Activated T-cell treated with anti-CD3 and anti-CD28 coated beads, Interleukin-2, amount 50 U/mL, for 24 hours (primary cell): ENCODE measurements around the gene KCNE5.
"Not testable (repeated sequence)": the region's sequence is repeated elsewhere in the genome, so short reads cannot be mapped to it uniquely, and the experiment has no call there.

Experiments used
- DNase-seq: peaks from one replicate; pipeline ENCODE4 v3.0.0-alpha.2; 2020
- H3K27ac Mint-ChIP-seq: 2 replicates; pipeline ENCODE4 v1.8.0; 2020; ENCODE audit warnings: mild to moderate bottlenecking, mixed read lengths
- H3K27me3 Mint-ChIP-seq: 2 replicates; pipeline ENCODE4 v1.8.0; 2020; ENCODE audit warnings: mixed read lengths
- H3K36me3 Mint-ChIP-seq: 2 replicates; pipeline ENCODE4 v1.8.0; 2020; ENCODE audit warnings: low read depth, mixed read lengths
- H3K4me1 Mint-ChIP-seq: 2 replicates; pipeline ENCODE4 v1.8.0; 2020; ENCODE audit warnings: low read depth, mixed read lengths
- H3K4me3 Mint-ChIP-seq: 2 replicates; pipeline ENCODE4 v1.8.0; 2020; ENCODE audit warnings: mild to moderate bottlenecking, moderate library complexity, mixed read lengths
- H3K9me3 Mint-ChIP-seq: 2 replicates; pipeline ENCODE4 v1.8.0; 2020; ENCODE audit warnings: mixed read lengths

The KCNE5 gene

GRCh38 chrX:109635146-109635545 is 10.2 kb upstream of the KCNE5 start:
- H3K27ac Mint-ChIP-seq: no peak overlapping the region
- H3K27me3 Mint-ChIP-seq: peaks cover 32% of the 10 kb centered on the region
- H3K4me1 Mint-ChIP-seq: no peaks in the 10 kb centered on the region
- no peaks in the 10 kb centered on the region for H3K9me3 Mint-ChIP-seq
- DNase-seq: no peak
- H3K36me3 Mint-ChIP-seq: peaks cover 17% of the 10 kb centered on the region
- no peak overlapping the region for H3K4me3 Mint-ChIP-seq

GRCh38 chrX:109632906-109633504 is 8.0 kb upstream of the KCNE5 start:
- DNase-seq: no peak
- Mint-ChIP-seq H3K27ac (no peak overlapping the region), H3K9me3 (no peaks in the 10 kb centered on the region)

GRCh38 chrX:109629310-109629709 is 4.3 kb upstream of the KCNE5 start:
- H3K4me1 Mint-ChIP-seq: no peaks in the 10 kb centered on the region
- no peak for DNase-seq
- peaks cover 18% of the 10 kb centered on the region for H3K27me3 Mint-ChIP-seq
- H3K36me3 Mint-ChIP-seq: no peaks in the 10 kb centered on the region
- no peak overlapping the region for H3K27ac Mint-ChIP-seq
- no peaks in the 10 kb centered on the region for H3K9me3 Mint-ChIP-seq
- no peak overlapping the region for H3K4me3 Mint-ChIP-seq

More at GRCh38 chrX:109632906-109633504, 8.0 kb upstream of the KCNE5 start:
- Mint-ChIP-seq H3K27me3 (peaks cover 32% of the 10 kb centered on the region), H3K36me3 (peaks cover 3% of the 10 kb centered on the region), H3K4me1 (no peaks in the 10 kb centered on the region), H3K4me3 (no peak overlapping the region)

GRCh38 chrX:109626637-109627036 is 1.7 kb upstream of the KCNE5 start:
- H3K9me3 Mint-ChIP-seq: no peaks in the 10 kb centered on the region
- H3K36me3 Mint-ChIP-seq: no peaks in the 10 kb centered on the region
- H3K4me1 Mint-ChIP-seq: no peaks in the 10 kb centered on the region
- DNase-seq: no peak
- peaks cover 17% of the 10 kb centered on the region for H3K27me3 Mint-ChIP-seq
- no peak overlapping the region for H3K27ac Mint-ChIP-seq
- H3K4me3 Mint-ChIP-seq: no peak overlapping the region

GRCh38 chrX:109623997-109624396 is 975 bp downstream of the KCNE5 start:
- no peak overlapping the region for H3K4me3 Mint-ChIP-seq
- no peak overlapping the region for H3K27ac Mint-ChIP-seq
- no peaks in the 10 kb centered on the region for H3K4me1 Mint-ChIP-seq

GRCh38 chrX:109622270-109622669 is 2.7 kb downstream of the KCNE5 start:
- H3K9me3 Mint-ChIP-seq: no peaks in the 10 kb centered on the region
- DNase-seq: no peak
- H3K4me1 Mint-ChIP-seq: no peaks in the 10 kb centered on the region
- H3K27me3 Mint-ChIP-seq: peaks cover 9% of the 10 kb centered on the region
- H3K27ac Mint-ChIP-seq: no peak overlapping the region
- H3K4me3 Mint-ChIP-seq: no peak overlapping the region
- no peaks in the 10 kb centered on the region for H3K36me3 Mint-ChIP-seq

More at GRCh38 chrX:109623997-109624396, 975 bp downstream of the KCNE5 start:
- DNase-seq: no peak
- H3K9me3 Mint-ChIP-seq: no peaks in the 10 kb centered on the region
- H3K36me3 Mint-ChIP-seq: no peaks in the 10 kb centered on the region
- H3K27me3 Mint-ChIP-seq: peaks cover 13% of the 10 kb centered on the region

GRCh38 chrX:109619771-109620170 is 5.2 kb downstream of the KCNE5 start:
- no peak for DNase-seq
- Mint-ChIP-seq H3K4me1 (no peaks in the 10 kb centered on the region), H3K27ac (no peak overlapping the region), H3K36me3 (no peaks in the 10 kb centered on the region), H3K4me3 (no peak overlapping the region), H3K9me3 (no peaks in the 10 kb centered on the region), H3K27me3 (peaks cover 12% of the 10 kb centered on the region)

- H3K9me3 Mint-ChIP-seq: no peaks in the 10 kb centered on the region
- no peak overlapping the region for H3K4me3 Mint-ChIP-seq
- H3K27me3 Mint-ChIP-seq: peaks cover 20% of the 10 kb centered on the region
- H3K27ac Mint-ChIP-seq: no peak overlapping the region
- no peaks in the 10 kb centered on the region for H3K4me1 Mint-ChIP-seq
- H3K36me3 Mint-ChIP-seq: no peaks in the 10 kb centered on the region
- no peak for DNase-seq
These were observed 10.0 kb downstream of the KCNE5 start for GRCh38 chrX:109614951-109615350.

GRCh38 chrX:109601486-109601885 is 23.5 kb downstream of the KCNE5 start:
- DNase-seq: no peak
- no peaks in the 10 kb centered on the region for H3K36me3 Mint-ChIP-seq
- no peaks in the 10 kb centered on the region for H3K4me1 Mint-ChIP-seq
- H3K9me3 Mint-ChIP-seq: peaks cover 2% of the 10 kb centered on the region
- peaks cover 75% of the 10 kb centered on the region for H3K27me3 Mint-ChIP-seq
- H3K27ac Mint-ChIP-seq: no peak overlapping the region
- H3K4me3 Mint-ChIP-seq: no peak overlapping the region

GRCh38 chrX:109600237-109600651 is 24.7 kb downstream of the KCNE5 start:
- no peak for DNase-seq
- Mint-ChIP-seq H3K27ac (no peak overlapping the region), H3K36me3 (no peaks in the 10 kb centered on the region), H3K4me3 (no peak overlapping the region), H3K4me1 (no peaks in the 10 kb centered on the region), H3K9me3 (no peaks in the 10 kb centered on the region), H3K27me3 (peaks cover 73% of the 10 kb centered on the region)

GRCh38 chrX:109596015-109596414 is 29.0 kb downstream of the KCNE5 start:
- Mint-ChIP-seq H3K9me3 (no peaks in the 10 kb centered on the region), H3K4me3 (no peak overlapping the region), H3K4me1 (no peaks in the 10 kb centered on the region), H3K36me3 (no peaks in the 10 kb centered on the region), H3K27ac (no peak overlapping the region), H3K27me3 (peaks cover 32% of the 10 kb centered on the region)
- DNase-seq: no peak

- H3K4me1 Mint-ChIP-seq: no peaks in the 10 kb centered on the region
- H3K9me3 Mint-ChIP-seq: no peaks in the 10 kb centered on the region
- no peak for DNase-seq
- H3K27me3 Mint-ChIP-seq: peaks cover 23% of the 10 kb centered on the region
- H3K4me3 Mint-ChIP-seq: no peak overlapping the region
- no peaks in the 10 kb centered on the region for H3K36me3 Mint-ChIP-seq
- no peak overlapping the region for H3K27ac Mint-ChIP-seq
These were observed 34.8 kb downstream of the KCNE5 start for GRCh38 chrX:109590176-109590575.

- H3K27ac Mint-ChIP-seq: no peak overlapping the region
- H3K4me1 Mint-ChIP-seq: no peaks in the 10 kb centered on the region
- H3K4me3 Mint-ChIP-seq: no peak overlapping the region
- H3K27me3 Mint-ChIP-seq: peaks cover 37% of the 10 kb centered on the region
- DNase-seq: no peak
- no peaks in the 10 kb centered on the region for H3K9me3 Mint-ChIP-seq
- H3K36me3 Mint-ChIP-seq: no peaks in the 10 kb centered on the region
These were observed 39.5 kb downstream of the KCNE5 start for GRCh38 chrX:109585488-109585887.

- DNase-seq: no peak
- Mint-ChIP-seq H3K27me3 (peaks cover 40% of the 10 kb centered on the region), H3K4me3 (no peak overlapping the region), H3K36me3 (no peaks in the 10 kb centered on the region), H3K27ac (no peak overlapping the region), H3K9me3 (no peaks in the 10 kb centered on the region), H3K4me1 (no peaks in the 10 kb centered on the region)
These were observed 46.1 kb downstream of the KCNE5 start for GRCh38 chrX:109578916-109579315.

GRCh38 chrX:109577055-109577454 is 47.9 kb downstream of the KCNE5 start:
- Mint-ChIP-seq H3K4me3 (no peak overlapping the region), H3K9me3 (no peaks in the 10 kb centered on the region), H3K27ac (no peak overlapping the region), H3K4me1 (no peaks in the 10 kb centered on the region), H3K27me3 (peaks cover 50% of the 10 kb centered on the region), H3K36me3 (no peaks in the 10 kb centered on the region)
- DNase-seq: no peak

- peaks cover 52% of the 10 kb centered on the region for H3K27me3 Mint-ChIP-seq
- not testable (repeated sequence) for H3K4me3 Mint-ChIP-seq, H3K4me1 Mint-ChIP-seq, H3K36me3 Mint-ChIP-seq, H3K27ac Mint-ChIP-seq, H3K9me3 Mint-ChIP-seq, DNase-seq
These were observed 48.9 kb downstream of the KCNE5 start for GRCh38 chrX:109576083-109576482.
